ENCODE results near the gene NMT1.
"Not testable (repeated sequence)": the region's sequence is repeated elsewhere in the genome, so short reads cannot be mapped to it uniquely, and the experiment has no call there.

NMT1 gene

GRCh38 chr17:45035848-45036247 lies 25.3 kb upstream of the NMT1 start:
- peak in 1 of 56 donors; percentile 16 for DNase-seq

DNA sequence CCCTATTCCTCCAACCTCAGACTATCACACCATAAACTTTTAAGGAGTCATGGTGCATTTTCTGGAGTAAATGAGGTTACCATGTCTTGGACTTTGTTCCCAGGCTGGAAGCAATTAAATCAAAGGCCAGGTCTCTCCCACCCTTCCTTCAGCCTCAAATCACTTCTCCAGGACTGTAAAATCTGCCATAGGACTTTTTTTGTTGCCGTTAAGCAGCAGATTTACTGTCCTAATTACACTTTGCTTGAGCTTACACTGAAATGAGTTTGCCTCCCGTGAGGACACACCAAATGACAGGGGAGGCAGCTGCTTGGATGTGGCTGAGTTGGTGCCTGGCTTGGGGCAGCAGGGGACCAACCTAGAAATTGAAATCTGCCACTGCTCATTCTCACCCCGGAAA lies 24.4 kb upstream of the NMT1 start:
- no peak for DNase-seq

GRCh38 chr17:45038728-45039634 lies 22.1 kb upstream of the NMT1 start:
- DNase-seq = peak in 1 of 56 donors; percentile 3

GRCh38 chr17:45040459-45040858 lies 20.7 kb upstream of the NMT1 start:
- DNase-seq = no peak

GRCh38 chr17:45042346-45043120 lies 18.6 kb upstream of the NMT1 start:
- DNase-seq = no peak

DNA sequence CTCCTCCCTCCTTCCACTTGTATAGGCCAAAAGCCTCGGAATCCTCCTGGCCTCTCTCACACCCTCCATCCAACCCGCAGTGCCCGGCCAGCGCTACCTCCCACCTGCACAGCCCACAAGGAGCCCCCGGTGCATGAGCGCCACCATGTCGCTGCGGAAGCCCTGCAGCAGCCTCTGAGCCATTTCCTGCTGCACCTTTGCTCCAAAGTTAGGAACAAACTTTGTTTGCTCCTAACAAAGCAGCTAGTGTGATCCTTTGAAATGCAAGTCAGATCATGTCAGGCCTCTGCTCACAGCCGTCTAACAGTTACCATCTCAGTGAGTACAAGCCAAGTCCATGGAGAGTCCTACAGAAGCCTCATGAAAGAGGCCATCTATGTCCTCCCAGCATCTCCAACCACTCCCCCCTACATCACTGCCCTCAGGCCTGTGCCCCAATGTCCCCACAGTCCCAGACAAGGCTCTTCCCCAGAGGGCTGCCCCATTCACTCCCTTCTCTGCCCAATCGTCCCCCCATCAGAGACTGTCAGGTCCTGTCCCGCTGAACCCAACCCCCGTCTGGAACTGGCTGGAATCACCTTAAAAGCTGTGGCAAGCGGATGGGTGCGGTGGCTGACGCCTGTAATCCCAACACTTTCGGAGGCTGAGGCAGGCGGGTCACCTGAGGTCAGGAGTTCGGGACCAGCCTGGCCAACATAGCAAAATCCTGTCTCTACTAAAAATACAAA lies 17.1 kb upstream of the NMT1 start:
- no peak for DNase-seq

DNA sequence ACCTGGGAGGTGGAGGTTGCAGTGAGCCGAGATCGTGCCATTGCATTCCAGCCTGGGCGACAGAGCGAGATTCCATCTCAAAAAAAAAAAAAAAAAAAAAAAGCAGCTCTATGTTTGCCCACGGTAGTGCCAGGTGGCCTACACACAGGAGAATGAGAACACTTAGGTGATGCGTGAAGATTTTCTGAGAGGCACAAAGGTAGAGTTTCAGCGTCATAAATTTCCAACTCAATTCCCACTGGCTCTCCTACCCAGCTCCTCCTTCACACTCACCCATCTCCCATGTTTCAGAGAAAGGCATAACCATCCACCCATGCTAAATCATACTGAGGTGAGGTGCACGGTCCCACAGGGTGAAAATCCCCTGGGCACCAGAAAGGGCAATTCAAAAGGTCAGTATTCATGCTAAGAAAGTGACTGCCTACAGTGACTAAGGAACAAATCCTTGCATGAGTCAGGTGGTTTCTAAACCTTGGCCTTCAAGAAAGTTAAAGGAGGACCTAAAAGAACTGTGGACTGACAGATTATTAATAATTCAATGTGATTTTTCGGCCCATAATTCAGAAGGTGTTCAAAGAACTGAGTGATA lies 14.5 kb upstream of the NMT1 start:
- DNase-seq = no peak

DNA sequence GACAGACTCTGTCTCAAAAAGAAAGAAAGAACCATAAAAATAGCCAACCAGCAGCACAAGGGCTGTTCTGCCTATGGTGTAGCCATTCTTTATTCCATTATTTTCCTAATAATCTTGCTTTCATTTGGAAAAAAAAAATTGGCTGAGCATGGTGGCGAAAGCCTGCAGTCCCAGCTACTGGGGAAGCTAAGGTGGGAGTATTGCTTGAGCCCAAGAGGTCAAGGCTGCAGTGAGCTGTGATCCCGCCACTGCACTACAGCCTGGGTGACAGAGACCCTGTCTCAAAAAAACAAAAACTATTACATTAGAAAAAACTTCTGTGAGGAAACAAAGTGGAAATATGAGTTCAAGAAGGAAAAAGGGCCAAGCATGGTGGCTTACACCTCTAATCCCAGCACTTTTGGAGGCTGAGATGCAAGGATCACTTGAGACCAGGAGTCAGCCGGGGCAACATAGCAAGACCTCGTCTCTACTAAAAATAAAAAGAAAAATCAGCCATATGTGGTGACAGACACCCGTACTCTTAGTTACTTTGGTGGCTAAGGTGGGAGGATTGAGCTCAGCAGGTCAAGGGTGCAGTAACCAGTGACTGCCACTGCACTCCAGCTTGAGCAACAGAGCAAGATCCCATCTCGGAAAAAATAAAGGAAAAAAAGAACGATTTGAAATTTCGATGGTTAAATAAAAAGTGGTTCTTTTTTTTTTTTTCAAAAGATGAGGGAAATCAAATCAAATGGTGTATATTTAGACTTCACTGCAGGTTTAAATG lies 12.1 kb upstream of the NMT1 start:
- DNase-seq = no peak

- no peak for DNase-seq
These were observed 10.5 kb upstream of the NMT1 start for GRCh38 chr17:45050481-45051059.

GRCh38 chr17:45051060-45051719 lies 9.9 kb upstream of the NMT1 start, which contains the start of gene DCAKD:
DCAKD (minus strand) TSS chr17:45051632; CDS start chr17:45034885, 16,747 bp downstream.
- DNase-seq = peak; percentile 29 to 94 (median 82)

DNA sequence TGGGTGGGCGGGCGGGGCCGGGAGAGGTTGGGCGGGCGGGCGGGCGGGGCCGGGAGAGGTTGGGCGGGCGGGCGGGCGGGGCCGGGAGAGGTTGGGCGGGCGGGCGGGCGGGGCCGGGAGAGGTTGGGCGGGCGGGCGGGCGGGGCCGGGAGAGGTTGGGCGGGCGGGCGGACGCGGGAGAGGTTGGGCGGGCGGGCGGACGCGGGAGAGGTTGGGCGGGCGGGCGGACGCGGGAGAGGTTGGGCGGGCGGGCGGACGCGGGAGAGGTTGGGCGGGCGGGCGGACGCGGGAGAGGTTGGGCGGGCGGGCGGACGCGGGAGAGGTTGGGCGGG lies 9.4 kb upstream of the NMT1 start:
- DNase-seq = not testable (repeated sequence)

DNA sequence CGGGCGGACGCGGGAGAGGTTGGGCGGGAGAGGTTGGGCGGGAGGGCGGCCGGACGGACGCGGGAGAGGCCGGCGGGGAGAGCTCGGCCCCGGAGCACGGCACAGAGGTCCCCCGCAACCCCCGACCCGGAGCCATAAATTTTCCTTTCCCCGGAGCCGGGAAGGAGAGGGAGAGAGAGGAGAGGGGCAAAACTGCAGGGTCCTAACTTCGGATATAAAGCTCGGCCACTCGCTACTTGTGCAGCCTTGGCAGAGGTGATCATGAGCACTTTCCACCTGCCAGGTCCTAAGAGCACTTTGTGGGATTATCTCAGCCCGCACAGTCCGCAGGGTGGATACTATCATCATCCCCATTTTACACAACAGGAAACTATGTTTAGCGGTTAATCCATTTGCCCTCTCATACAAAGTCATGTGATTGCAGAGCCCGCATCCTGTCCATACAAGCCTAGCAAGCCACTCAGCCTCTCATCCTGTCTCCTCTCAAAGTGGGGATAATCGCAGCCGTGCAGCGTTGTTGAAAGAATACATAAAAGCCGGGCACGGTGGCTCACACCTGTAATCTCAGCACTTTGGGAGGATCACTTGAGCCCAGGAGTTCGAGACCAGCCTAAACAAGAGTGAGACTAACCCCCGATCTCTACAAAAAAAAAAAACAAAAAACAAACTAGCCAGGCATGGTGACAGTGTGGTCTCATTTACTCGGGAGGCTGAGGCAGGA lies 8.9 kb upstream of the NMT1 start:
- DNase-seq = peak in 20 of 56 donors; percentile 5 to 50 (median 16)

DNA sequence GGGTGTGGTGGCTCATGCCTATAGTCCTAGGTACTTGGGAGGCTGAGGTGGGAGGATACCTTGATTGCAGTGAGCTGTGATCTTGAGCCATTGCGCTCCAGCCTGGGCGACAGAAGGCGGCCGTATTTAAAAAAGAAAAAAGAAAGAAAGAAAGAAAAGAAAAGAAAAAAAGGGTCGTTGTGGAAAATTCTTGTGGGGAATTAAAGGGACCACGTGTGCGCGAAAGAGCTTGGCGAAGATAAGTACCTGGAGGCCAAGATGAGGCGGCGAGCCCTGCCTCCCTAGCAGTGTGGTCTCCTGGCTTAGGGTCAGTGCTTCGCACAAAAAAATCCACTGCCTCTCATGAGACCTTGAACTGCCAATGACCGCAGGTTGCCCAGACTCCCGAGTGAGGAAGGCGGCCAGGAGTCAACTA lies 728 bp upstream of the NMT1 start:
- DNase-seq = peak in 1 of 56 donors; percentile 43

GRCh38 chr17:45061606-45062205 lies 589 bp downstream of the NMT1 start:
- no peak for DNase-seq

- DNase-seq = no peak
These were observed 2.1 kb downstream of the NMT1 start for GRCh38 chr17:45063198-45063597.

GRCh38 chr17:45067637-45068036 lies 6.5 kb downstream of the NMT1 start:
- DNase-seq = no peak

DNA sequence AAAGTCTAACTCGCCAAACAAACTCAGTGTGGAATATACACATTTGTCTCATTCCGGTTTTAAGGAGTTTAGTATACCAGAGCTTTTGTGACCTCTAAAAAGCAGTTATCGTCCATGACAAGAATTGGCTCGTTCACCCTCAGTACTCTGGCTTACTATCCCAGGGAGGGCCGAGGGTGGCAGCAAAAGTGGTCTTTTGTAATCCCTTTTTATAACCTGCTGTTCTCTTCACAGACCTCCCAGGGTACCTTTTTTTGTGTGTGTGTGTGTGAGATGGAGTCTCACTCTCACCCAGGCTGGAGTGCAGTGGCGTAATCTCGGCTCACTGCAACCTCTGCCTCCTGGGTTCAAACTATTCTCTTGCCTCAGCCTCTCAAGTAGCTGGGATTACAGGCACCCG lies 8.9 kb downstream of the NMT1 start:
- DNase-seq = no peak

- DNase-seq = no peak
These were observed 9.7 kb downstream of the NMT1 start for GRCh38 chr17:45070809-45071208.

Data from amygdala (tissue), 56 donors.